ENCODE results near the gene CLDND2. TPM values are rescaled to one million over a fixed set of nuclear protein-coding genes. Genes with fewer than 3 reads are reported as not detected.

CLDND2 gene
- polyA plus RNA-seq, 1 of the 3 experiments (the other 2 are of a cell fraction) = 0.26 TPM

DNA sequence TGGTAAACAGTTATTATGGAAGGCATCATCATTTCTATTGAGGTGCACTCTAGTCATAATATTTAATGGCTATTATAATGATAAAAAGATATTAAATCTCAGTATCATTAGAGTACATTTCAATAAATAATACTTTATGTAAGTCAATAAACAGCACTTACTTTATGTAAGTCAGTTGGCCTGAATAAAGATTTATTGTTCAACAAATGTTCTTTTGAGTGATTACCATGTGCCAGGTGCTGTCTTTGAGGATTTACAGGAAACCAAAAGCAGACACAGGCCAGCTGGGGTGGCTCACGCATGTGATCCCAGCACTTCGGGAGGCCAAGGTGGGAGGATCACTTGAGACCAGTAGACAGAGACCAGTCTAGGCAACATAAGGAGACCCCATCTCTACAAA, 8.6 kb upstream of the CLDND2 start:
- Histone ChIP-seq H3K4me3 (ENCODE audit: low read depth in 2 of 2, low read length in 1 of 2) (no peak overlapping the region), H3K4me2 (no peak overlapping the region), H3K27ac (ENCODE audit: low read depth in 2 of 2, low read length in 1 of 2) (no peak overlapping the region), H4K20me1 (ENCODE audit: insufficient read depth) (no peaks in the 10 kb centered on the region), H3K79me2 (ENCODE audit: insufficient read depth) (no peaks in the 10 kb centered on the region), H3K9me3 (no peaks in the 10 kb centered on the region), H3K27me3 (ENCODE audit: insufficient read depth) (peaks cover 13% of the 10 kb centered on the region; the same call in 1 of the 2 replicates), H3K4me1 (ENCODE audit: control insufficient read depth in 1 of 2, insufficient read depth in 2 of 2, low read depth in 1 of 2, low read length in 1 of 2) (no peaks in the 10 kb centered on the region), H2AFZ (ENCODE audit: low read depth) (no peak overlapping the region), H3K9ac (no peak overlapping the region), H3K36me3 (replicated peaks in 1 of 2; ENCODE audit: control insufficient read depth in 1 of 2, insufficient read depth in 2 of 2, low read length in 1 of 2) (no peaks in the 10 kb centered on the region), H3K9me2 (no peaks in the 10 kb centered on the region), H3F3A (replicated peaks; ENCODE audit: insufficient read depth) (no peaks in the 10 kb centered on the region)
- ChIA-PET CTCF (no interaction called here), POLR2A (no interaction called here)
- TF ChIP-seq, protein P1, sequence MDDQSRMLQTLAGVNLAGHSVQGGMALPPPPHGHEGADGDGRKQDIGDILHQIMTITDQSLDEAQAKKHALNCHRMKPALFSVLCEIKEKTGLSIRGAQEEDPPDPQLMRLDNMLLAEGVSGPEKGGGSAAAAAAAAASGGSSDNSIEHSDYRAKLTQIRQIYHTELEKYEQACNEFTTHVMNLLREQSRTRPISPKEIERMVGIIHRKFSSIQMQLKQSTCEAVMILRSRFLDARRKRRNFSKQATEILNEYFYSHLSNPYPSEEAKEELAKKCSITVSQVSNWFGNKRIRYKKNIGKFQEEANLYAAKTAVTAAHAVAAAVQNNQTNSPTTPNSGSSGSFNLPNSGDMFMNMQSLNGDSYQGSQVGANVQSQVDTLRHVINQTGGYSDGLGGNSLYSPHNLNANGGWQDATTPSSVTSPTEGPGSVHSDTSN (IDR thresholded peaks at IDR 0.05) = no peak
- TF ChIP-seq GABPA (IDR thresholded peaks at IDR 0.05; ENCODE audit: low read depth) (no peak), TEAD4 (IDR thresholded peaks at IDR 0.05; ENCODE audit: borderline replicate concordance, insufficient read depth) (no peak), SMC3 (IDR thresholded peaks at IDR 0.05; ENCODE audit: low read depth, low read length) (no peak), GATA2 (CRISPR knock-in tag; IDR thresholded peaks at IDR 0.05) (no peak), TCF12 (IDR thresholded peaks at IDR 0.05) (no peak), RXRA (IDR thresholded peaks at IDR 0.05; ENCODE audit: borderline replicate concordance, low read depth) (no peak), IRF3 (IDR thresholded peaks at IDR 0.05; ENCODE audit: low read depth, low read length) (no peak)
- TF ChIP-seq, protein P2, sequence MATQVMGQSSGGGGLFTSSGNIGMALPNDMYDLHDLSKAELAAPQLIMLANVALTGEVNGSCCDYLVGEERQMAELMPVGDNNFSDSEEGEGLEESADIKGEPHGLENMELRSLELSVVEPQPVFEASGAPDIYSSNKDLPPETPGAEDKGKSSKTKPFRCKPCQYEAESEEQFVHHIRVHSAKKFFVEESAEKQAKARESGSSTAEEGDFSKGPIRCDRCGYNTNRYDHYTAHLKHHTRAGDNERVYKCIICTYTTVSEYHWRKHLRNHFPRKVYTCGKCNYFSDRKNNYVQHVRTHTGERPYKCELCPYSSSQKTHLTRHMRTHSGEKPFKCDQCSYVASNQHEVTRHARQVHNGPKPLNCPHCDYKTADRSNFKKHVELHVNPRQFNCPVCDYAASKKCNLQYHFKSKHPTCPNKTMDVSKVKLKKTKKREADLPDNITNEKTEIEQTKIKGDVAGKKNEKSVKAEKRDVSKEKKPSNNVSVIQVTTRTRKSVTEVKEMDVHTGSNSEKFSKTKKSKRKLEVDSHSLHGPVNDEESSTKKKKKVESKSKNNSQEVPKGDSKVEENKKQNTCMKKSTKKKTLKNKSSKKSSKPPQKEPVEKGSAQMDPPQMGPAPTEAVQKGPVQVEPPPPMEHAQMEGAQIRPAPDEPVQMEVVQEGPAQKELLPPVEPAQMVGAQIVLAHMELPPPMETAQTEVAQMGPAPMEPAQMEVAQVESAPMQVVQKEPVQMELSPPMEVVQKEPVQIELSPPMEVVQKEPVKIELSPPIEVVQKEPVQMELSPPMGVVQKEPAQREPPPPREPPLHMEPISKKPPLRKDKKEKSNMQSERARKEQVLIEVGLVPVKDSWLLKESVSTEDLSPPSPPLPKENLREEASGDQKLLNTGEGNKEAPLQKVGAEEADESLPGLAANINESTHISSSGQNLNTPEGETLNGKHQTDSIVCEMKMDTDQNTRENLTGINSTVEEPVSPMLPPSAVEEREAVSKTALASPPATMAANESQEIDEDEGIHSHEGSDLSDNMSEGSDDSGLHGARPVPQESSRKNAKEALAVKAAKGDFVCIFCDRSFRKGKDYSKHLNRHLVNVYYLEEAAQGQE (IDR thresholded peaks at IDR 0.05; ENCODE audit: low read depth, low read length) = no peak
- no peak for DNase-seq
- WGBS (ENCODE audit: low lambda C conversion rate) = 73% methylated on average over 2 of the region's 2 CpGs

DNA sequence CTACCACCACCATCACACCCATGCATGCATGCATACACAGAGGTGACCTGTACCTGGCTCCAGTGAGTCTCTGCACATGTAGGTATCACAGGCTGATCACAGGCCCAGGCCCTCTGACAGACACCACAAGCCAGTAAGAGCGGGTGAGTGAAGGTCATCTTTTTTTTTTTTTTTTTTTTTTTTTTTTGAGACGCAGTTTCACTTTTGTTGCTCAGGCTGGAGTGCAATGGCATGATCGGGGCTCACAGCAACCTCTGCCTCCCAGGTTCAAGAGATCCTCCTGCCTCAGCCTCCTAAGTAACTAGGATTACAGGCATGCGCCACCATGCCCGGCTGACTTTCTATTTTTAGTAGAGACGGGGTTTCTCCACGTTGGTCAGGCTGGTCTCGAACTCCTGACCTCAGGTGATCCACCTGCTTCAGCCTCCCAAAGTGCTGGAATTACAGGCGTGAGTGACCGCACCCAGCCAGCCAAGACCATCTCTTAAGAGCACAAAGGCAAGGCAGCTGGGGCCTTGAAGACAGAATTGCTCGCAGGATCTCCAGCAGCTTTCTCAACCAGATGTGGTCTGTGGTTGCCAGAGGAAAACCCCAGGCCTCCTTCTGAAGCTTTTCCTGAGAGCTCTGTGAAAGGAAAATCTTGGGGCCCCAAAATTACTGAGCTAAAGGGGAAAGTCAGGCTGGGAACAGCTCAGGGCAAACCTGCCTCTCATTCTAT, 6.9 kb upstream of the CLDND2 start:
- no peaks in the 10 kb centered on the region for H3F3A ChIP-seq (replicated peaks; ENCODE audit: insufficient read depth)
- H2AFZ ChIP-seq (ENCODE audit: low read depth) = no peak overlapping the region
- no peaks in the 10 kb centered on the region for H3K9me2 ChIP-seq
- H3K4me3 ChIP-seq (ENCODE audit: low read depth in 2 of 2, low read length in 1 of 2) = no peak overlapping the region
- WGBS (ENCODE audit: low lambda C conversion rate) = 76% methylated on average over 11 of the region's 11 CpGs
- ChIA-PET POLR2A (no interaction called here), CTCF (interaction anchor here (1.1 to 1.6 kb wide), 2 partner anchors 18 to 37 kb away, joined by 3 to 5 read pairs; no protein-coding TSS in a partner anchor)
- H3K4me2 ChIP-seq = no peak overlapping the region
- no peak for DNase-seq
- no peak overlapping the region for H3K9ac ChIP-seq
- H3K27ac ChIP-seq (ENCODE audit: low read depth in 2 of 2, low read length in 1 of 2) = no peak overlapping the region
- no peaks in the 10 kb centered on the region for H3K4me1 ChIP-seq (ENCODE audit: control insufficient read depth in 1 of 2, insufficient read depth in 2 of 2, low read depth in 1 of 2, low read length in 1 of 2)
- H3K27me3 ChIP-seq (ENCODE audit: insufficient read depth) = peaks cover 20% of the 10 kb centered on the region; the same call in 1 of the 2 replicates
- H4K20me1 ChIP-seq (ENCODE audit: insufficient read depth) = no peaks in the 10 kb centered on the region
- H3K36me3 ChIP-seq (replicated peaks in 1 of 2; ENCODE audit: control insufficient read depth in 1 of 2, insufficient read depth in 2 of 2, low read length in 1 of 2) = no peaks in the 10 kb centered on the region
- no peaks in the 10 kb centered on the region for H3K79me2 ChIP-seq (ENCODE audit: insufficient read depth)
- H3K9me3 ChIP-seq = no peaks in the 10 kb centered on the region
- TF ChIP-seq MXI1 (IDR thresholded peaks at IDR 0.05; ENCODE audit: low read depth, low read length) = no peak
- TF ChIP-seq, protein P3, sequence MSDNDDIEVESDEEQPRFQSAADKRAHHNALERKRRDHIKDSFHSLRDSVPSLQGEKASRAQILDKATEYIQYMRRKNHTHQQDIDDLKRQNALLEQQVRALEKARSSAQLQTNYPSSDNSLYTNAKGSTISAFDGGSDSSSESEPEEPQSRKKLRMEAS (IDR thresholded peaks at IDR 0.05; ENCODE audit: low read depth) = no peak
- TF ChIP-seq USF2 (IDR thresholded peaks at IDR 0.05; ENCODE audit: borderline replicate concordance, low read depth, low read length) = no peak
- TF ChIP-seq, protein P4, sequence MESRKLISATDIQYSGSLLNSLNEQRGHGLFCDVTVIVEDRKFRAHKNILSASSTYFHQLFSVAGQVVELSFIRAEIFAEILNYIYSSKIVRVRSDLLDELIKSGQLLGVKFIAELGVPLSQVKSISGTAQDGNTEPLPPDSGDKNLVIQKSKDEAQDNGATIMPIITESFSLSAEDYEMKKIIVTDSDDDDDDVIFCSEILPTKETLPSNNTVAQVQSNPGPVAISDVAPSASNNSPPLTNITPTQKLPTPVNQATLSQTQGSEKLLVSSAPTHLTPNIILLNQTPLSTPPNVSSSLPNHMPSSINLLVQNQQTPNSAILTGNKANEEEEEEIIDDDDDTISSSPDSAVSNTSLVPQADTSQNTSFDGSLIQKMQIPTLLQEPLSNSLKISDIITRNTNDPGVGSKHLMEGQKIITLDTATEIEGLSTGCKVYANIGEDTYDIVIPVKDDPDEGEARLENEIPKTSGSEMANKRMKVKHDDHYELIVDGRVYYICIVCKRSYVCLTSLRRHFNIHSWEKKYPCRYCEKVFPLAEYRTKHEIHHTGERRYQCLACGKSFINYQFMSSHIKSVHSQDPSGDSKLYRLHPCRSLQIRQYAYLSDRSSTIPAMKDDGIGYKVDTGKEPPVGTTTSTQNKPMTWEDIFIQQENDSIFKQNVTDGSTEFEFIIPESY (IDR thresholded peaks at IDR 0.05; ENCODE audit: borderline replicate concordance, low read depth) = no peak
- no peak for TF ChIP-seq RAD21 (IDR thresholded peaks at IDR 0.05; ENCODE audit: low read length)
- no peak for TF ChIP-seq IRF3 (IDR thresholded peaks at IDR 0.05; ENCODE audit: low read depth, low read length)
